Left colon (tissue), 2 donors: ENCODE measurements around the gene RPL10. TPM values are rescaled to one million over a fixed set of nuclear protein-coding genes. Genes with fewer than 3 reads are reported as not detected.
"Not testable (repeated sequence)": the region's sequence is repeated elsewhere in the genome, so short reads cannot be mapped to it uniquely, and the experiment has no call there.

Source experiments
- ATAC-seq: fragments of 200-7000 bp; cut with Tn5 transposase; one replicate; pipeline ENCODE4 v1.9.1; 2020; ENCODE audit warnings: mild to moderate bottlenecking, moderate library complexity
- DNase-seq, 2 donors: peaks; one replicate each; pipeline ENCODE4 v3.0.0-alpha.2; 2020
- intact Hi-C, 2 donors: fragments of 100-400 bp; cut with DNase I in 1 of 2; cut with micrococcal nuclease in 1 of 2; formaldehyde crosslinking; loops; one replicate each; pipeline versions ENCODE4 v1.11.2 to v1.14.0; 2022; cut with DNase I, micrococcal nuclease
- total RNA-seq, 2 donors: library from RNA; stranded (reverse); fragmentation: NEBNext Ultra II Directional; extraction: Animal tissue kit (Norgen Biotek cat#: 25700); gene quantifications; one replicate each; pipeline ENCODE4 v1.2.1, GENCODE V29; 2021
- donor health status: DM: no; HTN: no; CAD: no.
- donor health status: DM: yes; HTN: yes; CAD: no.

Gene RPL10
- total RNA-seq, 2 donors from 2014 or later, result 2,262 to 2,406 TPM

GRCh38 chrX:154389812-154390747 is 8.1 kb upstream of the RPL10 start:
- intact Hi-C loops, result not testable (repeated sequence)
- peak in 1 of 2 donors; percentile 12 for DNase-seq

DNA sequence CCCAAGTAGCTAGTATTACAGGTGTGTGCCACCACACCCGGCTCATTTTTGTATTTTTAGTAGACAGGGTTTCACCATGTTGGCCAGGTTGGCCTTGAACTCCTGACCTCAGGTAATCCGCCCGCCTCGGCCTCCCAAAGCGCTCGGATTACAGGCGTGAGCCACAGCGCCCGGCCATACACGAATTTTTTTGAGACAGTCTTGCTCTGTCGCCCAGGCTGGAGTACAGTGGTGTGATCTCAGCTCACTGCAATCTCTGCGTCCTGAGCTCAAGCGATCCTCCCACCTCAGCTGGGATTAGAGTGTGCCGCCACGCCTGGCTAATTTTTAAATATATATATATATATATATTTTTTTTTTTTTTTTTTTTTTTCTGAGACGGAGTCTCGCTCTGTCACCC is 1.8 kb upstream of the RPL10 start:
- intact Hi-C loops, ATAC-seq, DNase-seq: not testable (repeated sequence)

More at GRCh38 chrX:154389812-154390747, 8.1 kb upstream of the RPL10 start:
- peak; percentile 83 for ATAC-seq

- intact Hi-C loops, result no loop called here
- DNase-seq, result peak; percentile 84
- ATAC-seq, result peak; percentile 77
These were observed 947 bp upstream of the RPL10 start for GRCh38 chrX:154396973-154397887.

GRCh38 chrX:154398668-154399526 is 720 bp downstream of the RPL10 start:
- peak; percentile 61 for ATAC-seq
- DNase-seq, result peak; percentile 82 to 86
- intact Hi-C loops, result no loop called here

- no peak for ATAC-seq
- no peak for DNase-seq
- intact Hi-C loops, result no loop called here
These were observed 1.6 kb downstream of the RPL10 start for GRCh38 chrX:154399527-154400368.

GRCh38 chrX:154400369-154400817 is 2.2 kb downstream of the RPL10 start:
- ATAC-seq, DNase-seq, intact Hi-C loops: not testable (repeated sequence)

GRCh38 chrX:154401045-154401799 is 3.0 kb downstream of the RPL10 start:
- DNase-seq (no peak), ATAC-seq (no peak)
- intact Hi-C loops, result no loop called here

DNA sequence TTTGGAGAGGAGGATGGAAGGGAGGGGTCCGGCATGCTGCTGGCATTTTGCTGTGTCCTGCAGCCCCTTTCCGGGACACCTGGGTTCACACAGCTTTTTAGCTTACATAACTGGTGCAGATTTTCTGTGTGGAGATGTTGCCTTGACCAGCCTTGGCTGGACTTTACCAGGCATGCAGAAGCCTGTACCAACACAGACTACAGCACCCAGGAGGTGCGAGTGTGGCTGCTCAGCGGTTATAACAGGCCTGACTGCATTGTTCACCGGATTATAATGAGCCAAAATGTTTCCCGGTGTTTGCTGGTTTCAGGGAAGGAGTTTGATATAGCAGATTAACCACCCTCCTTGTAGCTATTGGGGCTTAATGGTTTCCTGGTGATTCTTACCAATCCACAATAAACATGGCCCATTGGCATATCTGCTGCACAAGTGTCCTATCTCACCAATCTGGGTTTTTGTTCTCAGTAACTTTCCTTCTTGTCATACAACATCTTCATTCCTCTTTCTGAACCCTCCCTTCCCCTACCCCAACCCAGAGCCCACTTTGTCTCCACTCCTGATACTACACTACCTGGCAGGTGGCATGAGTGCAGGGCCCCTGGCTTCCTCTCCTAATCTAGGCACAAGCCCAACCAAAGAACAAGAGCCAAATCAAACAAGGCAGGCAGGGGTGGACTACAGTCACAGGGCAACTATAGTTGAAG is 3.9 kb downstream of the RPL10 start:
- intact Hi-C loops, result no loop called here
- ATAC-seq, result no peak
- no peak for DNase-seq

- DNase-seq (no peak), ATAC-seq (no peak)
- intact Hi-C loops, result no loop called here
These were observed 4.5 kb downstream of the RPL10 start for GRCh38 chrX:154402622-154403127.

DNA sequence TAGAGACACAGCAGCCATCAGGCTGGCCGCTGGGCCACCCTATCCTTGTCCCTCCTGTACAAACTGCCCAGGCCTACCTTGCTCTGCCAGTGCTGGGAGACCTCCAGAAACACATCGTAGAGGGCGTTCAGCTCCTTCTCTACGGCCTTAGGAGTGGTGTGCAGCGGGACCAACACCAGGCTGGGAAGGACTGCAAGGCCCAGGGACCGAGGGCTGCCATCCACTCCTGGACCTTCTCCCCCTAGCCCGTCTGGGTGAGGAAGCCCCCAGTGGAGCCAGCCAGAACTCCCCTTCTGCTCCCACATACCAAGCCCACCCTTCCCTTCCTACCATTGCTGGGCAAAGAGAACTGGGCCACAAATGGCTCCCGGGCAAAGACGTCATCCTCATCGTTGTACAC is 5.0 kb downstream of the RPL10 start:
- ATAC-seq (no peak), DNase-seq (no peak)
- intact Hi-C loops, result no loop called here

DNA sequence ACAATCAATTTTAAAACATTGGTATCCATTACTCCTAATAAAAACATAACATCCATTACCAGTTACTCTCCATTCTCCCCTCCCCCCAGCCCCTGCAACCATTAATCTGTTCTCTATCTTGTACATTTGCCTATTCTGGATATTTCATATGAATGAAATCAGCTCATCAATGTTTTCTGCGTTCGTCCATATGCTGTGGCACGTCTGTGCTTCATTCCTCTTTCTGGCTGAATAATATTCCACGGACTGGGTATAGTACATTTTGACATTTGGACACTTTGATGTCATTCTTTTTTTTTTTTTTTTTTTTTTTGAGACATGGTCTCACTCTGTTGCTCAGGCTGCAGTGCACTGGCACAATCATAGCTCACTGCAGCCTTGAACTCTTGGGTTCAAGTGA is 5.7 kb downstream of the RPL10 start:
- no peak for DNase-seq
- no peak for ATAC-seq
- intact Hi-C loops, result no loop called here

GRCh38 chrX:154404625-154405192 is 6.5 kb downstream of the RPL10 start:
- no peak for ATAC-seq
- intact Hi-C loops, result no loop called here

GRCh38 chrX:154408659-154409221 is 10.6 kb downstream of the RPL10 start:
- ATAC-seq (no peak), DNase-seq (no peak)
- intact Hi-C loops, result no loop called here

More at GRCh38 chrX:154404625-154405192, 6.5 kb downstream of the RPL10 start:
- DNase-seq, result no peak

DNA sequence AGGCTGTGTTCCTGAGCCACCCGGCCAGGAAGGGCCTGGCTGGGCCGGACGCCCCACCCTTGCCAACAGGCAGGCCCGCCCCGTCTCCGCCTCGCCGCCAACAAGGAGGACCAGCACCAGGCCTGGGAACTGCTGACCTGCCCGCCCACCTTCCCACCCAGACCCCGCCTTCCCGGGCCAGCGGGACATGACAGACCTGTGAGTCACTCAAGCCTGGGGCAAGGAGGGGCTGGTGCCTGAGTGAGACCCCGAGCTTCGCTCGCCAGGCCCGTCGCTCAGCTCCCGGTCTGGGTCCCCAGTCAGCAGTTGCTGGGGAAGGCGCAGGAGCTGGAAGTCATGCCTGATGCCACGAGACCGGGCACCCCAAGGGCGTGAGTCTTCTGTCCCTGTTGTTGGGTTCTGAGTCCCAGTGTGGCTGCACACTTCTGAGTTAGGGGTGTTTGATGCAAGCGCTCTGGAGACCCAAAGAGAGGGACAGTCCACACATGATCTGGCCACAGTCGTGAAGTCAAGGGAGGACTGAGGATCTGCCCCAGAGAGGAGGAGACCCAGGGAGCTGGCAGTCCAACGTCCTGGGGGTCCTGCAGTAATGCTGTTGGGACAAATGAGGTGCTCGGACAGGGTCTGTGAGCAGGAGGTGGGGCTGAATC is 11.2 kb downstream of the RPL10 start, which contains the start of gene DNASE1L1:
Gene DNASE1L1 (minus strand): TSS at position 33 of the 650 bp plus-strand sequence. CDS start 3,686 bp downstream, outside the sequence.
- DNase-seq (peak; percentile 86 to 93), ATAC-seq (peak; percentile 83)
- intact Hi-C loops, result no loop called here

GRCh38 chrX:154411981-154412340 is 13.8 kb downstream of the RPL10 start:
- ATAC-seq, result peak; percentile 69
- intact Hi-C loops, result no loop called here
- peak; percentile 80 to 84 for DNase-seq
